ENCODE data around the gene FAM53B. TPM values are rescaled to one million over a fixed set of nuclear protein-coding genes. Genes with fewer than 3 reads are reported as not detected.

The FAM53B gene
- total RNA-seq, 1 donor from 2014 or later: 39.8 TPM

GRCh38 chr10:124636271-124636995 is 107.7 kb downstream of the FAM53B start:
- no peak for DNase-seq (ENCODE audit: low spot score, unreplicated experiment)
- TF ChIP-seq CTCF (IDR thresholded peaks at IDR 0.05; ENCODE audit: unreplicated experiment): peak; percentile 24
- H3K36me3 Mint-ChIP-seq (ENCODE audit: insufficient read depth): peaks cover 10% of the 10 kb centered on the region
- peaks cover 11% of the 10 kb centered on the region for H3K4me1 Mint-ChIP-seq (ENCODE audit: low read depth)
- H3K27ac Mint-ChIP-seq: no peak overlapping the region
- H3K9me3 Mint-ChIP-seq (ENCODE audit: low read depth): no peaks in the 10 kb centered on the region
- H3K4me3 Mint-ChIP-seq (ENCODE audit: low read depth): no peak overlapping the region
- H3K27me3 Mint-ChIP-seq: no peaks in the 10 kb centered on the region

GRCh38 chr10:124632566-124632965 is 111.6 kb downstream of the FAM53B start:
- H3K4me3 Mint-ChIP-seq (ENCODE audit: low read depth): no peak overlapping the region
- no peak overlapping the region for H3K27ac Mint-ChIP-seq
- no peaks in the 10 kb centered on the region for H3K9me3 Mint-ChIP-seq (ENCODE audit: low read depth)
- TF ChIP-seq CTCF (IDR thresholded peaks at IDR 0.05; ENCODE audit: unreplicated experiment): no peak
- peaks cover 8% of the 10 kb centered on the region for H3K36me3 Mint-ChIP-seq (ENCODE audit: insufficient read depth)
- no peak for DNase-seq (ENCODE audit: low spot score, unreplicated experiment)
- no peaks in the 10 kb centered on the region for H3K27me3 Mint-ChIP-seq
- peaks cover 13% of the 10 kb centered on the region for H3K4me1 Mint-ChIP-seq (ENCODE audit: low read depth)

- peaks cover 8% of the 10 kb centered on the region for H3K36me3 Mint-ChIP-seq (ENCODE audit: insufficient read depth)
- no peaks in the 10 kb centered on the region for H3K27me3 Mint-ChIP-seq
- no peak overlapping the region for H3K4me3 Mint-ChIP-seq (ENCODE audit: low read depth)
- H3K4me1 Mint-ChIP-seq (ENCODE audit: low read depth): peaks cover 13% of the 10 kb centered on the region
- H3K27ac Mint-ChIP-seq: no peak overlapping the region
- no peaks in the 10 kb centered on the region for H3K9me3 Mint-ChIP-seq (ENCODE audit: low read depth)
- no peak for DNase-seq (ENCODE audit: low spot score, unreplicated experiment)
- peak; percentile 40 for TF ChIP-seq CTCF (IDR thresholded peaks at IDR 0.05; ENCODE audit: unreplicated experiment)
Measured at GRCh38 chr10:124632064-124632531, 112.1 kb downstream of the FAM53B start.

GRCh38 chr10:124630551-124630950 is 113.6 kb downstream of the FAM53B start:
- no peak overlapping the region for H3K27ac Mint-ChIP-seq
- TF ChIP-seq CTCF (IDR thresholded peaks at IDR 0.05; ENCODE audit: unreplicated experiment): no peak
- no peak for DNase-seq (ENCODE audit: low spot score, unreplicated experiment)
- H3K27me3 Mint-ChIP-seq: no peaks in the 10 kb centered on the region
- H3K4me3 Mint-ChIP-seq (ENCODE audit: low read depth): no peak overlapping the region
- no peaks in the 10 kb centered on the region for H3K9me3 Mint-ChIP-seq (ENCODE audit: low read depth)
- H3K36me3 Mint-ChIP-seq (ENCODE audit: insufficient read depth): peaks cover 8% of the 10 kb centered on the region
- peaks cover 18% of the 10 kb centered on the region for H3K4me1 Mint-ChIP-seq (ENCODE audit: low read depth)

GRCh38 chr10:124629842-124630241 is 114.3 kb downstream of the FAM53B start:
- Mint-ChIP-seq H3K4me1 (ENCODE audit: low read depth) (peaks cover 18% of the 10 kb centered on the region), H3K27me3 (no peaks in the 10 kb centered on the region), H3K4me3 (ENCODE audit: low read depth) (no peak overlapping the region), H3K36me3 (ENCODE audit: insufficient read depth) (peaks cover 6% of the 10 kb centered on the region), H3K9me3 (ENCODE audit: low read depth) (no peaks in the 10 kb centered on the region), H3K27ac (no peak overlapping the region)
- no peak for DNase-seq (ENCODE audit: low spot score, unreplicated experiment)
- TF ChIP-seq CTCF (IDR thresholded peaks at IDR 0.05; ENCODE audit: unreplicated experiment): no peak

Measured in progenitor cell of endocrine pancreas (in vitro differentiated cells).